MM.1S (cell line): ENCODE data around the gene HIP1.

ENCODE experiments used
- CTCF ChIP-seq: fragments of 300-600 bp; sonication (generic); IDR thresholded peaks from 2 replicates; pipeline ENCODE4 v1.5.1; 2016; ENCODE audit warnings: antibody characterized with exemption, low read length, mixed read lengths
- EZH2 ChIP-seq: fragments of 300-600 bp; sonication (generic); optimal IDR thresholded peaks from 2 replicates; pipeline ENCODE3; 2017; ENCODE audit warnings: low read depth, mild to moderate bottlenecking, antibody characterized with exemption, low read length, mixed read lengths

GRCh38 chr7:75584354-75584753, 154.4 kb downstream of the HIP1 start:
- TF ChIP-seq CTCF (no peak), EZH2 (no peak)
